WTC11 (cell line): ENCODE data around the gene UTP20. TPM values are rescaled to one million over a fixed set of nuclear protein-coding genes. Genes with fewer than 3 reads are reported as not detected.
"Not testable (repeated sequence)": the region's sequence is repeated elsewhere in the genome, so short reads cannot be mapped to it uniquely, and the experiment has no call there.

Experiments
- ATAC-seq: fragments of 200-7000 bp; cut with Tn5 transposase; 2 replicates; pipeline ENCODE4 v1.10.0; 2021; ENCODE audit warnings: mild to moderate bottlenecking, moderate library complexity
- CTCF ChIA-PET: fragments of 300-600 bp; sonication (Branson Sonifier 250); formaldehyde crosslinking; loops from one replicate; lab custom pipeline; 2021; ENCODE audit warnings: antibody characterized with exemption; lab: Charles Lee
- POLR2A ChIA-PET: fragments of 350-600 bp; sonication (Branson Sonifier 250); formaldehyde crosslinking; loops from one replicate; lab custom pipeline; 2021; ENCODE audit warnings: antibody characterized with exemption; lab: Charles Lee
- DNase-seq: peaks from one replicate; pipeline ENCODE4 v3.0.0; 2021; ENCODE audit warnings: low spot score
- H3K27ac Mint-ChIP-seq: 2 replicates; pipeline ENCODE4 v1.8.0; 2021; ENCODE audit warnings: mixed read lengths
- H3K27me3 Mint-ChIP-seq: 2 replicates; pipeline ENCODE4 v1.8.0; 2021; ENCODE audit warnings: low read depth, mild to moderate bottlenecking, moderate library complexity, mixed read lengths
- H3K36me3 Mint-ChIP-seq: 2 replicates; pipeline ENCODE4 v1.8.0; 2021; ENCODE audit warnings: mixed read lengths
- H3K4me1 Mint-ChIP-seq: 2 replicates; pipeline ENCODE4 v1.8.0; 2022; ENCODE audit warnings: mixed read lengths
- H3K4me3 Mint-ChIP-seq: 2 replicates; pipeline ENCODE4 v1.8.0; 2021; ENCODE audit warnings: mild to moderate bottlenecking, moderate library complexity, mixed read lengths
- H3K9me3 Mint-ChIP-seq: 2 replicates; pipeline ENCODE4 v1.8.0; 2021; ENCODE audit warnings: mixed read lengths
- CREM ChIP-seq: sonication (generic); formaldehyde crosslinking; IDR thresholded peaks from 2 replicates; pipeline ENCODE4 v1.8.1; 2022; ENCODE audit warnings: mild to moderate bottlenecking, missing genetic modification reagents, moderate library complexity
- FOXK1 ChIP-seq: sonication (generic); formaldehyde crosslinking; IDR thresholded peaks from 2 replicates; pipeline ENCODE4 v1.8.0; 2022; ENCODE audit warnings: mild to moderate bottlenecking, moderate library complexity, missing genetic modification reagents
- JAZF1 ChIP-seq: fragments of 250-450 bp; sonication (Bioruptor Pico); IDR thresholded peaks from 2 replicates; pipeline ENCODE4 v1.9.0; 2021; ENCODE audit warnings: moderate library complexity, mild to moderate bottlenecking, inconsistent platforms
- MXD4 ChIP-seq: fragments of 250-450 bp; sonication (Bioruptor Pico); IDR thresholded peaks from 2 replicates; pipeline ENCODE4 v1.8.0; 2021; ENCODE audit warnings: mild to moderate bottlenecking, moderate library complexity, borderline replicate concordance
- MYBL2 ChIP-seq: sonication (generic); formaldehyde crosslinking; IDR thresholded peaks from 2 replicates; pipeline ENCODE4 v1.8.1; 2023; ENCODE audit warnings: mild to moderate bottlenecking, moderate library complexity, missing genetic modification reagents
- NFE2L1 ChIP-seq: sonication (generic); formaldehyde crosslinking; IDR thresholded peaks from 2 replicates; pipeline ENCODE4 v1.8.1; 2023; ENCODE audit warnings: missing genetic modification reagents
- OVOL2 ChIP-seq: fragments of 250-450 bp; sonication (Bioruptor Pico); IDR thresholded peaks from 2 replicates; pipeline ENCODE4 v1.9.0; 2021; ENCODE audit warnings: mild to moderate bottlenecking, borderline replicate concordance
- PRDM15 ChIP-seq: sonication (generic); formaldehyde crosslinking; IDR thresholded peaks from 2 replicates; pipeline ENCODE4 v1.8.0; 2022; ENCODE audit warnings: missing genetic modification reagents
- PREB ChIP-seq: sonication (generic); formaldehyde crosslinking; IDR thresholded peaks from 2 replicates; pipeline ENCODE4 v1.8.1; 2022; ENCODE audit warnings: mild to moderate bottlenecking, missing genetic modification reagents, moderate library complexity, borderline replicate concordance
- SP1 ChIP-seq: sonication (generic); formaldehyde crosslinking; conservative IDR thresholded peaks from 2 replicates; pipeline ENCODE4 v1.8.1; 2022; ENCODE audit warnings: missing genetic modification reagents
- STAT6 ChIP-seq: sonication (generic); formaldehyde crosslinking; conservative IDR thresholded peaks from 2 replicates; pipeline ENCODE4 v1.8.1; 2023; ENCODE audit warnings: mild to moderate bottlenecking, low read depth, missing genetic modification reagents, moderate library complexity
- TEAD4 ChIP-seq: sonication (generic); formaldehyde crosslinking; IDR thresholded peaks from 2 replicates; pipeline ENCODE4 v1.8.0; 2022; ENCODE audit warnings: mild to moderate bottlenecking, missing genetic modification reagents
- ZNF138 ChIP-seq: sonication (generic); formaldehyde crosslinking; conservative IDR thresholded peaks from 2 replicates; pipeline ENCODE4 v1.8.1; 2022; ENCODE audit warnings: mild to moderate bottlenecking, moderate library complexity, missing genetic modification reagents
- ZNF416 ChIP-seq: fragments of 250-450 bp; sonication (Bioruptor Pico); IDR thresholded peaks from 2 replicates; pipeline ENCODE4 v1.9.0; 2021; ENCODE audit warnings: mild to moderate bottlenecking, inconsistent platforms
- total RNA-seq: library from RNA; stranded (reverse); gene quantifications from 3 replicates; pipeline ENCODE4 v1.2.3, GENCODE V29; 2021
- TF ChIP-seq, protein P1 (sequence below): fragments of 200-600 bp; IDR thresholded peaks from 2 replicates; pipeline ENCODE4 v1.8.0; 2022; ENCODE audit warnings: antibody characterized with exemption
- TF ChIP-seq, protein P2 (sequence below): sonication (generic); formaldehyde crosslinking; IDR thresholded peaks from 2 replicates; pipeline ENCODE4 v1.8.0; 2022; ENCODE audit warnings: mild to moderate bottlenecking, missing genetic modification reagents
- TF ChIP-seq, protein P3 (sequence below): fragments of 250-450 bp; sonication (Bioruptor Pico); IDR thresholded peaks from 2 replicates; pipeline ENCODE4 v1.9.0; 2021; ENCODE audit warnings: mild to moderate bottlenecking, borderline replicate concordance

Gene UTP20
- total RNA-seq, 1 experiment from 2014 or later = 34.1 TPM

DNA sequence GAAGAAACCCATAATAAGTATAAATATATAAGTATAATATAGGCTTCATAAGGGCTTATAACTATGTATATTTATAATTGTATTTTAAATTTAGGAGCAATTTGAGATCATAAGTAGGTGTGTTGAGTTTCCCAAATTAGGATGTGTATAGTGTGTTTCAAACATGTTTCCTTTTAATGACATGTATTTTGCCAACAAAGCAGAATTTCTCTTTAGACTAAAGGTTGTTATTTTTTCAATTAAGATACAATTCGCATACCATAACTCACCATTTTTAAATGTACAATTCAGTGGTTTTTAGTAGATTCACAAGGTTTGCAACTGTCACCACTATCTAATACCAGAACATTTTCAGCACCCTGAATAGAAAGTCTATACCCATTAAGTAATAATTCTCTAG is 135.3 kb downstream of the UTP20 start (continued):
- TF ChIP-seq, protein P1, sequence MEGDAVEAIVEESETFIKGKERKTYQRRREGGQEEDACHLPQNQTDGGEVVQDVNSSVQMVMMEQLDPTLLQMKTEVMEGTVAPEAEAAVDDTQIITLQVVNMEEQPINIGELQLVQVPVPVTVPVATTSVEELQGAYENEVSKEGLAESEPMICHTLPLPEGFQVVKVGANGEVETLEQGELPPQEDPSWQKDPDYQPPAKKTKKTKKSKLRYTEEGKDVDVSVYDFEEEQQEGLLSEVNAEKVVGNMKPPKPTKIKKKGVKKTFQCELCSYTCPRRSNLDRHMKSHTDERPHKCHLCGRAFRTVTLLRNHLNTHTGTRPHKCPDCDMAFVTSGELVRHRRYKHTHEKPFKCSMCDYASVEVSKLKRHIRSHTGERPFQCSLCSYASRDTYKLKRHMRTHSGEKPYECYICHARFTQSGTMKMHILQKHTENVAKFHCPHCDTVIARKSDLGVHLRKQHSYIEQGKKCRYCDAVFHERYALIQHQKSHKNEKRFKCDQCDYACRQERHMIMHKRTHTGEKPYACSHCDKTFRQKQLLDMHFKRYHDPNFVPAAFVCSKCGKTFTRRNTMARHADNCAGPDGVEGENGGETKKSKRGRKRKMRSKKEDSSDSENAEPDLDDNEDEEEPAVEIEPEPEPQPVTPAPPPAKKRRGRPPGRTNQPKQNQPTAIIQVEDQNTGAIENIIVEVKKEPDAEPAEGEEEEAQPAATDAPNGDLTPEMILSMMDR = no peak
- TF ChIP-seq CREM (CRISPR knock-in tag) = no peak
- TF ChIP-seq, protein P2, sequence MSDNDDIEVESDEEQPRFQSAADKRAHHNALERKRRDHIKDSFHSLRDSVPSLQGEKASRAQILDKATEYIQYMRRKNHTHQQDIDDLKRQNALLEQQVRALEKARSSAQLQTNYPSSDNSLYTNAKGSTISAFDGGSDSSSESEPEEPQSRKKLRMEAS = no peak
- TF ChIP-seq JAZF1 = no peak
- TF ChIP-seq PRDM15 (CRISPR knock-in tag) = no peak
- TF ChIP-seq, protein P3, sequence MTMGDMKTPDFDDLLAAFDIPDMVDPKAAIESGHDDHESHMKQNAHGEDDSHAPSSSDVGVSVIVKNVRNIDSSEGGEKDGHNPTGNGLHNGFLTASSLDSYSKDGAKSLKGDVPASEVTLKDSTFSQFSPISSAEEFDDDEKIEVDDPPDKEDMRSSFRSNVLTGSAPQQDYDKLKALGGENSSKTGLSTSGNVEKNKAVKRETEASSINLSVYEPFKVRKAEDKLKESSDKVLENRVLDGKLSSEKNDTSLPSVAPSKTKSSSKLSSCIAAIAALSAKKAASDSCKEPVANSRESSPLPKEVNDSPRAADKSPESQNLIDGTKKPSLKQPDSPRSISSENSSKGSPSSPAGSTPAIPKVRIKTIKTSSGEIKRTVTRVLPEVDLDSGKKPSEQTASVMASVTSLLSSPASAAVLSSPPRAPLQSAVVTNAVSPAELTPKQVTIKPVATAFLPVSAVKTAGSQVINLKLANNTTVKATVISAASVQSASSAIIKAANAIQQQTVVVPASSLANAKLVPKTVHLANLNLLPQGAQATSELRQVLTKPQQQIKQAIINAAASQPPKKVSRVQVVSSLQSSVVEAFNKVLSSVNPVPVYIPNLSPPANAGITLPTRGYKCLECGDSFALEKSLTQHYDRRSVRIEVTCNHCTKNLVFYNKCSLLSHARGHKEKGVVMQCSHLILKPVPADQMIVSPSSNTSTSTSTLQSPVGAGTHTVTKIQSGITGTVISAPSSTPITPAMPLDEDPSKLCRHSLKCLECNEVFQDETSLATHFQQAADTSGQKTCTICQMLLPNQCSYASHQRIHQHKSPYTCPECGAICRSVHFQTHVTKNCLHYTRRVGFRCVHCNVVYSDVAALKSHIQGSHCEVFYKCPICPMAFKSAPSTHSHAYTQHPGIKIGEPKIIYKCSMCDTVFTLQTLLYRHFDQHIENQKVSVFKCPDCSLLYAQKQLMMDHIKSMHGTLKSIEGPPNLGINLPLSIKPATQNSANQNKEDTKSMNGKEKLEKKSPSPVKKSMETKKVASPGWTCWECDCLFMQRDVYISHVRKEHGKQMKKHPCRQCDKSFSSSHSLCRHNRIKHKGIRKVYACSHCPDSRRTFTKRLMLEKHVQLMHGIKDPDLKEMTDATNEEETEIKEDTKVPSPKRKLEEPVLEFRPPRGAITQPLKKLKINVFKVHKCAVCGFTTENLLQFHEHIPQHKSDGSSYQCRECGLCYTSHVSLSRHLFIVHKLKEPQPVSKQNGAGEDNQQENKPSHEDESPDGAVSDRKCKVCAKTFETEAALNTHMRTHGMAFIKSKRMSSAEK (CRISPR knock-in tag) = no peak
- no peak for TF ChIP-seq MXD4 (CRISPR knock-in tag)
- TF ChIP-seq MYBL2 (CRISPR knock-in tag) = no peak
- no peak for TF ChIP-seq PREB
- TF ChIP-seq, all 79 proteins: peak for 0

DNA sequence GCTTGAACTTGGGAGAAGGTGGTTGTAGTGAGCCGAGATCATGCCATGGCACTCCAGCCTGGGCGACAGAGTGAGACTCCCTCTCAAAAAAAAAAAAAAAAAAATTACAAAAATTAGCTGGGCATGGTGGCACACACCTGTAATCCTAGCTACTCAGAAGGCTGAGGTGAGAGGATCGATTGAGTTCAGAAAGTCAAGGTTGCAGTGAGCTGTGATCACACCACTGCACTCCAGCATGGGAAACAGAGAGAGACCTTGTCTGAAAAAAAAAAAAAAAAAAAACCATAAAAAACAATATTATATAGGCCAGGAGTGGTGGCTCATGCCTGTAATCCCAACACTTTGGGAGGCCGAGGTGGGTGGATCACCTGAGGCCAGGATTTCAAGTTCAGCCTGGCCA is 142.2 kb downstream of the UTP20 start:
- H3K27ac Mint-ChIP-seq, DNase-seq, H3K9me3 Mint-ChIP-seq, CTCF ChIA-PET, H3K4me1 Mint-ChIP-seq, POLR2A ChIA-PET, H3K36me3 Mint-ChIP-seq, H3K27me3 Mint-ChIP-seq, H3K4me3 Mint-ChIP-seq, ATAC-seq: not testable (repeated sequence)

GRCh38 chr12:101424620-101425019 is 144.7 kb downstream of the UTP20 start:
- DNase-seq (no peak), ATAC-seq (no peak)
- ChIA-PET POLR2A (no interaction called here), CTCF (no interaction called here)
- TF ChIP-seq FOXK1 (no peak), STAT6 (no peak), NFE2L1 (CRISPR knock-in tag) (no peak), ZNF138 (no peak), SP1 (no peak), TEAD4 (CRISPR knock-in tag) (no peak), OVOL2 (CRISPR knock-in tag) (no peak), ZNF416 (CRISPR knock-in tag) (no peak)
- TF ChIP-seq, protein P1 = no peak
- H3K9me3 Mint-ChIP-seq = peaks cover 10% of the 10 kb centered on the region
- H3K27ac Mint-ChIP-seq = no peak overlapping the region
- H3K4me1 Mint-ChIP-seq = no peaks in the 10 kb centered on the region
- H3K36me3 Mint-ChIP-seq = no peaks in the 10 kb centered on the region
- no peak overlapping the region for H3K4me3 Mint-ChIP-seq
- no peaks in the 10 kb centered on the region for H3K27me3 Mint-ChIP-seq
